ENCODE measurements around the gene ATP2B3.

Gene ATP2B3

GRCh38 chrX:153564047-153564606, 46.7 kb downstream of the ATP2B3 start:
- ChIA-PET CTCF (interaction anchor here (0.6 to 2.3 kb wide), 4 partner anchors 10 to 363 kb away, joined by 3 to 10 read pairs (median 6); no protein-coding TSS in a partner anchor), POLR2A (no interaction called here)
- no peak for TF ChIP-seq LEF1 (IDR thresholded peaks at IDR 0.05; ENCODE audit: borderline replicate concordance)
- TF ChIP-seq HDGF (IDR thresholded peaks at IDR 0.05; ENCODE audit: borderline replicate concordance): no peak
- no peak for TF ChIP-seq FOXM1 (IDR thresholded peaks at IDR 0.05; ENCODE audit: borderline replicate concordance)
- TF ChIP-seq CTBP1 (IDR thresholded peaks at IDR 0.05; ENCODE audit: borderline replicate concordance): no peak
- no peak for TF ChIP-seq FOXK2 (IDR thresholded peaks at IDR 0.05)
- TF ChIP-seq SP1 (IDR thresholded peaks at IDR 0.05): no peak
- TF ChIP-seq SUZ12 (IDR thresholded peaks at IDR 0.05): no peak
- no peak for TF ChIP-seq NFRKB (IDR thresholded peaks at IDR 0.05)
- no peak for TF ChIP-seq ZNF384 (IDR thresholded peaks at IDR 0.05)
- no peak for TF ChIP-seq FOXA1 (IDR thresholded peaks at IDR 0.05)
- no peak for DNase-seq (ENCODE audit: extremely low spot score)

GRCh38 chrX:153565996-153566580, 48.6 kb downstream of the ATP2B3 start:
- CTCF ChIA-PET: interaction anchor here (1.5 to 2.3 kb wide), 2 partner anchors 12 to 101 kb away, joined by 7 to 10 read pairs; no protein-coding TSS in a partner anchor
- no peak for TF ChIP-seq HDGF (IDR thresholded peaks at IDR 0.05; ENCODE audit: borderline replicate concordance)
- no peak for TF ChIP-seq NFRKB (IDR thresholded peaks at IDR 0.05)
- TF ChIP-seq FOXA1 (IDR thresholded peaks at IDR 0.05): no peak
- peak; percentile 39 for DNase-seq (ENCODE audit: extremely low spot score)
- POLR2A ChIA-PET: no interaction called here

DNA sequence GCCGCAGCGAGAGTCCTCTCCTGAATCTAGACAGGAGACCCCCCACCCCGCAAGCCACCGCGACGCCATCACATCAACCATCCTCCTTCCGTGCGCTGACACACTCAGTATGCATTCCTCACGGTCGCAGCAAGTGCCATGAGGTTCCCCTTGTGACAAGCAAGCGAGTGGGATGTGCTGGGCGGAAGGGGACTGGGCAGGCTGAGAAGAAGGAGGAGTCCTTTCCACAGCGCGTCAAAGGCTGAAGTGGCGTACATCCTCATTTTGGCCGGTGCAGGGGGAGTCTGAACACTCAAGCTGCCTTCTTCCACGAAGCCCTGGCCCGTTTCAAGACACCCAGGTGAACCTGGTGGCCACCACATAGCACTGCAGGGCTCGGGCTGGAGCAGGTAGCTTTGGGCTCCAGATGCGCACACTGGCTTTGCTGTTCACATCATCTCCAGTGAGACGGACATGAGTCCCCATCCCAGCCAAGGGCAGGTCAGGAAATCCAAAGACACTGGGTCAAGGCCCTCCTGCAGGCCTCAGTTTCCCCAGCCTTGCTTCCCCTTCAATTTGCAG, 51.1 kb downstream of the ATP2B3 start:
- POLR2A ChIA-PET: no interaction called here
- TF ChIP-seq ELF4 (IDR thresholded peaks at IDR 0.05) (no peak), FOXM1 (IDR thresholded peaks at IDR 0.05; ENCODE audit: borderline replicate concordance) (no peak), TARDBP (IDR thresholded peaks at IDR 0.05) (no peak), BHLHE40 (IDR thresholded peaks at IDR 0.05; ENCODE audit: borderline replicate concordance) (no peak), HDGF (IDR thresholded peaks at IDR 0.05; ENCODE audit: borderline replicate concordance) (no peak), FOXA1 (IDR thresholded peaks at IDR 0.05) (no peak), SUZ12 (IDR thresholded peaks at IDR 0.05) (no peak), FOXK2 (IDR thresholded peaks at IDR 0.05) (no peak), CTBP1 (IDR thresholded peaks at IDR 0.05; ENCODE audit: borderline replicate concordance) (no peak), L3MBTL2 (conservative IDR thresholded peaks at IDR 0.05) (no peak), NFRKB (IDR thresholded peaks at IDR 0.05) (no peak), ARNT (IDR thresholded peaks at IDR 0.05) (no peak), ZNF384 (IDR thresholded peaks at IDR 0.05) (no peak), SP1 (IDR thresholded peaks at IDR 0.05) (no peak), LEF1 (IDR thresholded peaks at IDR 0.05; ENCODE audit: borderline replicate concordance) (no peak)
- TF ChIP-seq, protein P1, sequence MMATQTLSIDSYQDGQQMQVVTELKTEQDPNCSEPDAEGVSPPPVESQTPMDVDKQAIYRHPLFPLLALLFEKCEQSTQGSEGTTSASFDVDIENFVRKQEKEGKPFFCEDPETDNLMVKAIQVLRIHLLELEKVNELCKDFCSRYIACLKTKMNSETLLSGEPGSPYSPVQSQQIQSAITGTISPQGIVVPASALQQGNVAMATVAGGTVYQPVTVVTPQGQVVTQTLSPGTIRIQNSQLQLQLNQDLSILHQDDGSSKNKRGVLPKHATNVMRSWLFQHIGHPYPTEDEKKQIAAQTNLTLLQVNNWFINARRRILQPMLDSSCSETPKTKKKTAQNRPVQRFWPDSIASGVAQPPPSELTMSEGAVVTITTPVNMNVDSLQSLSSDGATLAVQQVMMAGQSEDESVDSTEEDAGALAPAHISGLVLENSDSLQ (IDR thresholded peaks at IDR 0.05): no peak
- no peak for DNase-seq (ENCODE audit: extremely low spot score)
- CTCF ChIA-PET: interaction anchor here (0.7 to 1.3 kb wide), 6 partner anchors 8 to 542 kb away, joined by 3 to 5 read pairs (median 4); no protein-coding TSS in a partner anchor

DNA sequence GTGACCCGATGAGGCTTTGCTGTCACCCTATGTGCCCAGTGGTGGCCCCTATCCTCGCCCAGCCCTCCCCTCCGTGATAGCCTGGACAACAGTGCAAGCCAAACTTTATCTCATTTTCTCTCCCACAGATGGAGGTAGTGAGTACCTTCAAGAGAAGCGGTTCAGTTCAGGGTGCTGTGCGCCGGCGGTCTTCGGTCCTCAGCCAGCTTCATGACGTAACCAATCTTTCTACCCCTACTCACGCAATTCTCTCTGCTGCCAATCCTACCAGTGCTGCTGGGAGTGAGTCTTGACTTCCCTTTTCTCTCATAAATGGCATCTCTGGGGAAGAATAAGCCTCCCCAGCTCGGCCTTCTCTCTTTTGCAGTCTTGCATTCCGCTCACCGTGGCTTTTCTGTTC, 52.0 kb downstream of the ATP2B3 start:
- POLR2A ChIA-PET: no interaction called here
- CTCF ChIA-PET: interaction anchor here (1.0 to 1.3 kb wide), 3 partner anchors 8 to 98 kb away, joined by 3 to 5 read pairs (median 4); no protein-coding TSS in a partner anchor
- no peak for TF ChIP-seq ZNF384 (IDR thresholded peaks at IDR 0.05)
- DNase-seq (ENCODE audit: extremely low spot score): no peak

GRCh38 chrX:153571534-153571908, 54.1 kb downstream of the ATP2B3 start:
- POLR2A ChIA-PET: no interaction called here
- TF ChIP-seq NFRKB (IDR thresholded peaks at IDR 0.05) (no peak), SUZ12 (IDR thresholded peaks at IDR 0.05) (no peak), TARDBP (IDR thresholded peaks at IDR 0.05) (no peak), ZNF384 (IDR thresholded peaks at IDR 0.05) (no peak), FOXM1 (IDR thresholded peaks at IDR 0.05; ENCODE audit: borderline replicate concordance) (no peak), CTBP1 (IDR thresholded peaks at IDR 0.05; ENCODE audit: borderline replicate concordance) (no peak), FOXA1 (IDR thresholded peaks at IDR 0.05) (no peak), FOXK2 (IDR thresholded peaks at IDR 0.05) (no peak), SP1 (IDR thresholded peaks at IDR 0.05) (no peak), ARNT (IDR thresholded peaks at IDR 0.05) (no peak), LEF1 (IDR thresholded peaks at IDR 0.05; ENCODE audit: borderline replicate concordance) (no peak), BHLHE40 (IDR thresholded peaks at IDR 0.05; ENCODE audit: borderline replicate concordance) (no peak), L3MBTL2 (conservative IDR thresholded peaks at IDR 0.05) (no peak), ELF4 (IDR thresholded peaks at IDR 0.05) (no peak), HDGF (IDR thresholded peaks at IDR 0.05; ENCODE audit: borderline replicate concordance) (no peak)
- TF ChIP-seq, protein P1 (IDR thresholded peaks at IDR 0.05): no peak
- CTCF ChIA-PET: no interaction called here
- DNase-seq (ENCODE audit: extremely low spot score): no peak

GRCh38 chrX:153572601-153573000, 55.2 kb downstream of the ATP2B3 start:
- TF ChIP-seq FOXA1 (IDR thresholded peaks at IDR 0.05) (no peak), ELF4 (IDR thresholded peaks at IDR 0.05) (no peak), ZNF384 (IDR thresholded peaks at IDR 0.05) (no peak), HDGF (IDR thresholded peaks at IDR 0.05; ENCODE audit: borderline replicate concordance) (no peak), L3MBTL2 (conservative IDR thresholded peaks at IDR 0.05) (no peak), FOXK2 (IDR thresholded peaks at IDR 0.05) (no peak), NFRKB (IDR thresholded peaks at IDR 0.05) (no peak), TARDBP (IDR thresholded peaks at IDR 0.05) (no peak), CTBP1 (IDR thresholded peaks at IDR 0.05; ENCODE audit: borderline replicate concordance) (no peak), SP1 (IDR thresholded peaks at IDR 0.05) (no peak), ARNT (IDR thresholded peaks at IDR 0.05) (no peak), LEF1 (IDR thresholded peaks at IDR 0.05; ENCODE audit: borderline replicate concordance) (no peak), SUZ12 (IDR thresholded peaks at IDR 0.05) (no peak), BHLHE40 (IDR thresholded peaks at IDR 0.05; ENCODE audit: borderline replicate concordance) (no peak), FOXM1 (IDR thresholded peaks at IDR 0.05; ENCODE audit: borderline replicate concordance) (no peak)
- TF ChIP-seq, protein P1 (IDR thresholded peaks at IDR 0.05): no peak
- ChIA-PET POLR2A (no interaction called here), CTCF (interaction anchor here (2.0 kb wide), 1 partner anchor 23 kb away, joined by 5 read pairs; no protein-coding TSS in a partner anchor)
- no peak for DNase-seq (ENCODE audit: extremely low spot score)
